Ecto neural progenitor cell (in vitro differentiated cells): ENCODE measurements around the gene RBPJ.
"Not testable (repeated sequence)": the region's sequence is repeated elsewhere in the genome, so short reads cannot be mapped to it uniquely, and the experiment has no call there.

ENCODE experiments used
- DNase-seq: peaks from one replicate; pipeline ENCODE4 v3.0.0-alpha.2; 2018; ENCODE audit warnings: low spot score

RBPJ gene

DNA sequence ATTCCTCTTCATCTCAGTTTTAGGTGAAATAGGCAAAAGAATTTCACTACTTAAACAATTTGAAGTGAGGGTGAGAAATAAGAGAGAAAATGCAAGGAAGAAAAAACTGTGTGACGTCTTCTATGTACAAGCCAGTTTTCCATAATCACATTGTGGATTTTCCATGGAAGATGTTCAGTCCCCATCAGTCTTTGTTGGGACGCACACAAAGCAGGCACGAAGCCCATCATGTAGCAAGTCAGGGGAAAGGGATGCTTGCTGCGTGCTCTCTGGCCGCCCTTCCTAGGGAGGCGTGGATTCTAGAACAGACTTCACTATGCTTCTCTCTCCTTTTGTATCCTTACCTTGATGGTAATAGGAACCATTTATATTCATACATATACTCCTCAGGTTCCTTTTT lies 54.7 kb downstream of the RBPJ start:
- no peak for DNase-seq

DNA sequence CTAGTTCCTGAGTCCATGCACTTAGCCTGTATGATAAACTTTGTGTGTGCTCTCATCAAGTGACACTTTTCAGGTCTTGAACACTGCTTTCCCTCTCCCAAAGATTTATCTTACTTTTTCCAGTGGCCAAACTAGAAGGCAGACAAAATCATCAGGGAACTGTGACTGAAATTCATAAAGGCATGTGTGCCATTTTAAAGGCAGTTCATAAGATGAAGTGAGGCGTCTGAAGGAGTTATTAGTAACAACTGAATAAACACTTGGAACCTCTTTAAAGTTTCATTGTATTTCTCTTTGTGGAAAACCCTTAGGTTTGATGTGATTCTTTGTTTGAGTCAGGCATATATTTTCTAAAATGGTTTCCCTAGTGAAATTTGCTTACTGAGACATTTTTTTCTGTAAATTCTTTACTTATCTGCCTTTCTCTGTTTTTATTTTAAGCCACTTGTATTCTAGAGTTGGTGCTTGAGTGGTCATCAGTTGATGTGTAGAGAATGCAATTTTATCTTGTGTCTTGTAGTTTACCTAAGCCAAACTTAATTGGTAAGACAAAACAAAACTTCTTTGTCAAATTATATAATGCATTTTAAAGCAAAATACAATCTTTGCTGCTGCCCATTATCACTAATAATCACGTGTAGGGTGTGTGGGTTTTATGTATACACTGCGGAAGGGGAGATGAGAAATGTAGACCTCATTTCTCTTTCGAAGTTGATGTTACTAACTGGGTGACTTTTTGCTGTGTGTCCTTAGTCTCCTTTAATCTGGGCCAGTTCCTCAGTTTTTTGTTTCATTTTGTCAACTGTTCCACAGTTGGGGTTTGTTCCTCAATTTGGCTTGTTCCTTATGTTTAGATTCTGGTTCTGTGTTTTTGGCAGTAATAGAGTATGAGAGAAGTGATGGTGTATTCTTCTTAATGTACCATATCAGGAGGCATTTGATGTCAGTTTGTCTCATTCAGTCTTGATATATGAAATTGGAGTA lies 56.8 kb downstream of the RBPJ start:
- no peak for DNase-seq

DNA sequence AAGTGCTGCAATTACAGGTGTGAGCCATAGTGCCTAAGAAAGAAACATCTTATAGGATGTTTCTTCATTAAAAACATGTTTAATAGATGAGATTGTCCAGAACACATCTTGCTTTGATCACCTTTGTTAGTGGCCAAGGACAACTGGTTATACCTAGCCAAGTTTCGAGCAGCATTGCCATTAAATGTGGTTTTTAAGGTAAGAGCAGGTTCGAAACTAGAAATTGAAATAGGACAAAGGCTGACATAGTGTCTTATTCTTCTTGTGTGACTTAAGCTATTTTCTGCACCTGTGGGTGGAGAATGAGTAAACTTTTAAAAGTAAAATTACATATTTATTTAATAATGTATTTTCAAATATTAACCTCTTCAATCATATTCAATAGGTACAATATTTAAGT lies 59.0 kb downstream of the RBPJ start:
- DNase-seq = no peak

DNA sequence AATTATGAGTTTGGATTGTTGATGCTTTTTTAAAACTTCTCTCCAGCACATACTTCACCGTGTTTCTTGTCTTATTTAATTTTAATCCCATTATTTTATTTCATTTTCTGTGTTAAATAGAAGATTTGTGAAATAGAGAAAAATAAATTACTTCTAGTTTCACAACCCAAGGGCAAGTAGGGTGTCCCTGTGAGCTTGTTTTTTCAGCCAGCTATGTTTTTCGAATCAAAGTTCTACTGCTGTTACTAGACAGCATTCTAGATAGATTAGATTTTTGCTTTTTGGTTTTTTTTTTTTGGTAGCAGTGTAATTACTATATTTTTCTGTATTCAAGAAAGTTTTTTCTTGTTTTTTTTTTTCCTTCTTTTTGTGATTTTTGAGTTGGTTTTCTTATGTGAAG lies 59.9 kb downstream of the RBPJ start:
- DNase-seq = no peak

DNA sequence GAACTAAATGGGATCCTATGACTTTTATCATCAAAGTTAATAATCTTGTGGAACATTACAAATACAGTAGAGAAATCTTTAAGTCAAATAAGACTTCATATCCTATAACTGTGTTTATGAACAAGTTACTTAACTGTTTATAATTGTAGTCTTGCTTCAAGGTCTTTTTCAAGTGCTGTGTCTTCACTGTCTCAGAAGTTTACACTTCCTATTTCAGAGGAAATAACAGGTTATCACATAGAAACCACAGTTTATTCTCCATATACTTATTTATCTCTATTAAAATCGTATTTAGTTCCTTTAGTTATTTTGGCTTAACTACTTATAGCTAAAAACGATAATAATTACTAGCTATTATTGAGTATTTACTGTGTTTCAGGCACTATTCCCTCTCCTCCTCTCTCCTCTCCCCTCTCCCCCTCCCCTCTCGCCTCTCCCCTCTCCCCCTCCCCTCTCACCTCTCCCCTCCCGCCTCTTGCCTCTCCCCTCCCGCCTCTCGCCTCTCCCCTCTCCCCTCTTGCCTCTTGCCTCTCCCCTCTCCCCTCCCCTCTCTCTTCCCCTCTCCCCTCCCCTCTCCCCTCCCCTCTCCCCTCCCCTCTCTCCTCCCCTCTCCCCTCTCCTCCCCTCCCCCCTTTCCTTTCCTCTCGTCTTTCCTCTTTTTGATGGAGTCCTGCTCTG lies 63.7 kb downstream of the RBPJ start:
- no peak for DNase-seq

DNA sequence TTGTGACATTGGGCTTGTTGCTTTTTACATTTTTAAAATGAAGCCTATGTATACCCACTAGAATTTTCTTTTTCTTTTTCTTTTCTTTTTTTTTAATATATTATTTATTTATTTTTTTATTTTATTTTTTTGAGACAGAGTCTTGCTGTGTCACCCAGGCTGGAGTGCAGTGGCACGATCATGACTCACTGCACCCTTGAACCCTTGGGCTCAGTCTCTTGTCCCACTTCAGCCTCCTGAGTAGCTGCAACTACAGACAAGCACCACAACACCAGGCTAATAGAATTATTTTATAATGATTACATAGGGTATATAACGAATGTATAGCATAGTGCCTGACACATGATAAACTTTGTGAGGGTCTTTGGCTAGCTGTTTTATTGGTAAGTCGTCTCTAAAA lies 64.9 kb downstream of the RBPJ start:
- DNase-seq = no peak

DNA sequence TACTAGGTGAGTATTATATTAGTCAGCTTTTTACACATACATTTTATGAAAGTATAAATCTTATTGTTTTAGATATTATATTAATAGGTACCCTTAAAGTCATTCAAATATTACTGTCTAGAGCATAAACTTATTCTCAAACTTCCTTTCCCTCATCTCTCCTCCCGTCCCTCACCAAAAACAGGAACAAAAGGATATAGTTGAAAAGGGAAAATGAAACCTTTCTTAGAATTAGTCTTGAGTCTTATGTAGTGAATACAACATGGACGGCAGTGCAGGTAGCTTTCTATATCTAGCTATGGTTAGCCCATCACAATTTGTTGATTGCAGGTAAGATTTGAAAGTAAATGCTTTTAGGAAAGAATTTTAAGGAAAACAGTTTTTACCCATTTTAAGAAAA lies 65.6 kb downstream of the RBPJ start:
- DNase-seq = no peak

DNA sequence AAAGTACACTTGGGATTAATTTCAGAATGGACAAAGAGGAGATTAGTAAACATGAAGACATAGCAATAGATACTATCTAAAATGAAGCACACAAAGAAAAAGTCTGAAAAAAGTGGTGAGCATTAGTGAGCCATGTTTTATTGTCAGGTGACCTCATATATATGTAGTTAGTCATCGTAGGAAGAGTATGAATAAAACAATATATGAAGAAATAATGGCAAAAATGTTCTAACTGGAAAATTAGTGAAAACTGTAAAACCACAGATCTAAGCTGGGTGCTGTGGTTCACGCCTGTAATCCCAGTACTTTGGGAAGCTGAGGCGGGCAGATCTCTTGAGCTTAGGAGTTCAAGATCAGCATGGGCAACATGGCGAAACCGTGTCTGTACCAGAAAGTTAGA lies 67.9 kb downstream of the RBPJ start:
- no peak for DNase-seq

DNA sequence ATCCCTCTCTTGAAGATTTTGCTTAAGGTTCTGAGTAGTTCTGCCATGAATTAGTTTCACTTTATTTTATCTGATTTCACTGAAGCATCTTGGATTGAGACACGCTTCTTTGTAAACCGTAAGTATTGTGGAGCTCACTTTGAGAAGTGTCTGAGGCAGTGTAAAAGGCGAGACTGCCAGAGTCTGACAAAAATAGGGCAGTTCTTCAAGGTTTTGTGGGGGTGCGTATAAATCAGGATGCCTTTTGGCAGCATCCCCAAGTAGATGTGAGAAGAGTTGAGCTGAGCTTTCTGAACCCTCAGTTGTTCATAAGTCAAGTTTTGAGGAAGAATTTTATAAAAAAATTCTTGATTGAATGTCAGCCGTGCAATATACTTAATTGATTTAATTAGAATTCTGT lies 76.3 kb downstream of the RBPJ start:
- no peak for DNase-seq

DNA sequence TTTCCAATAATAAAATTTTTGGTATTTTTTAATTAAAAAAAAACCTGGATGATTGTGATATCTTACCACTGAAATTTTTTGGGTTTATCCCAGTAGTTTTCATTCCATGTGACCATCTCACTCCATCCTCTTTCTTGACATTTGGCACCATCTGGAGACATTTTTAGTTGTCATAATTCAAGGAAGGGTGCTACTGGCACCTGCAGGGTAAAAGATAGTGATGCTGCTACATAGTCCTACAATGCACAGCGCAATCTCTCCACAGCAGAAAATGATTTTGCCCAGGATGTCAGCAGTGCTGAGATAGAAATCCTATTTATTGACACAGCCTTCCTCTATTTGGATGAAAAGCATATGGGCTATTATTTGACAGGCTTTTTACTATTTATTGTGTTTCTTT lies 79.3 kb downstream of the RBPJ start:
- DNase-seq = no peak

DNA sequence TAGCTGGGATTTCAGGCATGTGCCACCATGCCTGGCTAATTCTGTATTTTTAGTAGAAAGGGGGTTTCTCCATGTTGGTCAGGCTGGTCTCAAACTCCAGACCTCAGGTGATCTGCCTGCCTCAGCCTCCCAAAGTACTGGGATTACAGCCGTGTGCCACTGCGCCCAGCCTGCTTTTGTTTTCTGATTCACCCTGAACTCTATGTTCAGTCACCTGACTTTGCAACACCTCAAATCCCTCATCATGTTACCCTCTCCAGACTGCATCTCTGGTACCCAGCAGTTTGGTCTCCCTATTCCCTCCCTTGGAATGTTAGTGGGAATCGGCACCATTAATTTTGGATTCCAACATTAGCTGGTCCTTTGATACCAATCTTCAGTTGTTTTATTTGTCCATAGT lies 81.2 kb downstream of the RBPJ start:
- not testable (repeated sequence) for DNase-seq

DNA sequence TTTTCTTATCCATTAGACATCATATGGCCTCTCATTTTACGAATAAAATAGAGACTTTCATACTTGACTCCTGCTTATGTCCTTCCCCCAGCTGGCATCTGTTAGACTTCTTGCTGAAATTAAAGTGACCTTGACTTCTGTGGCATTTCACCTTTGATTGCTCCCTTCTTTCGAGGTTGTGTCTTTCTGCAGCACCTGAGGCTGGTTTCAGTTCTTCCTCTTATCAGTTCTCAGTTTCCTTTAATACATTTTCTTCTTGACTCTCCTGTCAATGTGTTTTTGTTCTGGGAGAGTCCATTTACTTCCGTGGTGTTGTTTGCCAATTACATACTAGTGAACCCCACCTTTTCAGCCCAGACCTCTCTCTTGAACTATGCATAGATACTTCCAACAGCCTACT lies 81.6 kb downstream of the RBPJ start:
- DNase-seq = no peak

DNA sequence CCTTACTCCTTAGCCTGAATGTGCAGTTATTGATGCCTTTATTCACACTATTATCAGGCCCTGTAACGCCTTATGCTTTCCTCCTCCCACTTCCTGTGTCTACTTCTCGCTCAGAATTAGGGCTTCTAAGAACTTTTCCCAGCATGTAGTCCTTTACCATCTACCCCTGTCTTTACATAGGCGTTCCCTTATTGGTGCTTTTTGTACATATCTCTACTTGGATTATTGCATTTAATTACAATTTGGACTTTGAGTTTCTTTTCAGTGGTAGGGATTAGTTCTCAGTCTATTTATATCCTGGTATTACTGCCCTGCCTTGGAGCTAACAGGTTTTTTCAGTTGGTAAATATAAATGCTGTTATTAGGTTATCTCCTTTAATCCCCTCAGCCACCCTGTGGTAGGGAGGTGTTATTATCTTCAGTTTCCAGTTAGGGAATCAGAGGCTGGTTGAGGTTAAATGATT lies 84.0 kb downstream of the RBPJ start:
- DNase-seq = no peak

DNA sequence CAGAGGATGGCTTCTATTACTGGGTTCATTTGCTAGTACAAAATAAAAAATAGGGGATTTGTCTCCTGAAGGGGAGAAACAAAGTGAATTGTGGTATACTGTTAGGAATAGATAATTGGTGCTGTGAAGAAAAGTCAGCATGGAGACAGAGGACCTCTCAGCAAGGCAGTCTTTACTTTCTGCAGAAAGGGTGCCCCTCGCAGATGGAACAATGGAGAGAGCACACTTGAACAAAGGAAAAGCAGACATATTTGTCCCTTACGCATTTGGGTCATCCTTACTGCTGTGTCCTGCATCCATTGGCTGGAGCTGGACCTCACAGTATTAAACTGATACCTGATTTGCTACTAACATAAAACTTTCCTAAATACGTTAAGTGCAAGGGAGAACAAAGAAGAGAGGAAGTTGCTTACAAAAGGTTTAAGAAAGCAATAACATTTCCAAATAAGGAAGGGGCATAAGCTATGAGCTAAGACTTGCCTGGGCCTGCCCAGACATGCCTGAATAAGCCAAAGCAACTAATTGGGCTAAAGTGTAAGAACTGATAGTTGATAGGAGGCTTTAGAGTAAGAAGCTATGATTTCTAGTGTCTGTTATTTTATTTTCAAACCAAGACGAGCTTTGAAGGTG lies 85.6 kb downstream of the RBPJ start:
- no peak for DNase-seq

DNA sequence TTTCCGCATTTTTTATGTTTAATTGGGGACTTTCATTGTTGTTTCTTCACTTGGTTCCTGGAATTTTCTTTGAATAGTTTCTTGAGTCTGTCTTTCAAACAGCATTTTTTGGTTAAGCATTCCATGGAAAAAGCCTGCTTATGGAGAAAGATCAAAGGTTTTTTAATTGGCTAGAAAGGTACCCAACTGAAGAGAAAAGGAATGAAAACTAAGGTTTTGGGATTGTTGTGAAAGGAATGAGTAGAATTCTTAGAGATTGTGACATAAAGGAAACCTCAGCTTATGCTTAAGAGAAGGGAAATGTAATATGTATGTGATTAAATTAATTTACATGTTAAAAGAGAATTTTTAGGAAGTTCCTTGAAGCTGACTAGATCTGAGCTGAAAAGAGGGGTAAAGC lies 86.7 kb downstream of the RBPJ start:
- no peak for DNase-seq

DNA sequence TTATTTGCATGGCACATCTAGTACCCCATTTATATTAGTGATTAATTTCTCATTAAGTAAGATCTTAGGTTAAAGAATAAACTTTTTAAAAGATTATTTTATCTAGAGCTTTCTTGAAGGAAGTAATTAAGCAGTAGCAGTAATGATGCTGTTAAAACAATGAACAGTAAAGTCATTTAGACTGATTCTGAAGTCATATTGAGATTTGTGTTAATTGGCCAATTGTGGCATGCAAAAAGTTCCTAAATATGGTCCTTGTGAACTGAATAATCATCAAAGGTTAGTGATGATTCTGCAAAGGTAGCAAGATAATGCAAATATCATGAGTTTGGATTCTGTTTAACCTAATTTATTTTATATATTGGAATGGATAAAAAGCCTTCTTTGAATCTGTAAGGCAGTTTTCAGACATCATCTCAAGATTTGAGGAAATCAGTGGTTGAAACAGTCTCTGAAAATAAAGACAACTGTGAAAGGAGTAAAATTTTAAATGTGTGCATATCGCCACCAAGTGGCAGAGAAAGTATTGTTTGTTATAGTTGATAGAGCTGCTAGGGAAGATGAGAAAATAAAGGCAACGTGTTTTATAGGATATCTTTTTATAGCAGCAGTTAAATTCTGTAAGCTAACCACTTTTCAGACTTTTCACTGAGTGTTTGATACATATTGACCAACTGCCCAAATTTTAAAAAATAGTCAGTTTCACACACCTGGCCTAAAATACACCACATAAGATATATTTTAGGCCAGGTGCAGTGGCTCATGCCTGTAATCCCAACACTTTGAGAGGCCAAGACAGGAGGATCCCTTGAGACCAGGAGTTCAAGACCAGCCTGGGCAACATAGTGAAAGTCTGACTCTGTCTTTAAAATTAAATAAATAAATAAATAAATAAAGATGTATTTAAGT lies 89.8 kb downstream of the RBPJ start:
- DNase-seq = no peak

DNA sequence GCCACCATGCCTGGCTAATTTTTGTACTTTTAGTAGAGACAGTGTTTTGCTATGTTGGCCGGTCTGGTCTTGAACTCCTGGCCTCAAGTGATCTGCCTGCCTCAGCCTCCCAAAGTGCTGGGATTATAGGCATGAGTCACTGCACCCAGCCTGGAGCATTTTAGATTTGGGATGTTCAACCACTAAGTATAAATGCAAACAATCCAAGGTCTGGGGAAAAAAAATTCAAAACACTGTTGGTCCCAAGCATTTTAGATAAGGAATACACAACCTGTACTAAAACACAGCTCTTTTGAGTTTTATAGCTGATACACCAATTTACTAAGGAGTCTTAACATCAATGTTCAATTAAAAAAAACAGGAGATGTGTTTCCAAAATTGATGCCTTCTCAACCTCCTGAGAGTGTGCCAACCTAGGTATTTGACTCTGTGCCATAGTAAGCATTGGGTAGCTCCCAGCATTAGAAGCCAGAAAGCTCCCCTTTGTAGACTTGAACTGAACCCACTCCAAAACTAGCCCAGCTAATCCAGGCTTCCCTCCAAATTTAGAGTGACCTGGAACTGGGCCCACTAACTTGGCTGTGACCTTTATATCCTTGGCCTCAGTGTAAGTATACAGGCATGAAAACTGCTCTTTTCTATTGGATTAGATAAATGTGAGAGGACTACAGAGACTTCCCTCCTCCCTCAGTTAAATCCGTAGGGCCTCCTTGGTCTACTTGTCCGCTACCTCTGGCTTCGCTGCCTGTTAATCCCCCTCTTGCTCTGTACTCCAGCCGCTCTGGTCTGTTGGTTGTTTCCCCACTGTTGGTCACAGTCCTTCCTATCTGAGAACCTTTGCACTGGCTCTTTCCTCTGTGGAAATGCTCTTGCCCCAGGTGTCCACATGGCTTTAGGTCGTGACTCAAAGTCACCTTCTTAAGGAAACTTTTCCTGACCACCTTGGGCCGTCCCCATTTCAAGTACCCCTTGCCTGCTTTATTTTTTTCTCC lies 91.9 kb downstream of the RBPJ start:
- no peak for DNase-seq

DNA sequence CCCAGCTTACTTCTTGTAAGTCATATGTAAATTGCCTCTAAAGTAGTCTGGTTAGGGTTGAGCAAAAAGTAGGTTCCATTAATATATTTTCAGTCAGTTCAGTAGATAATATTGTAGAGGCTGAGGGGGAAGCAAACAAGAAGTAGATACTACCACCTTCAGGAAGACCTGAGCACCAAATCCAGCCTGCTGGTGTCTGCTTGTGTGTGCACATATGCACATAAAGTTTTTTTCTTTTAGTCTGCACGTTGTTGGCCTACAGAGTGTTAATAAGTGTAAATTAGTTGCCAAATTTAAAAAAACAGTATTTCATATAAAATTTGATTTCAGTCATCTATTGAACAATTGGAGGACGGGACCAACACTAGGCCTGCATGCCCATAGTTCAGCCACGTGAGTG lies 92.8 kb downstream of the RBPJ start:
- DNase-seq = no peak

DNA sequence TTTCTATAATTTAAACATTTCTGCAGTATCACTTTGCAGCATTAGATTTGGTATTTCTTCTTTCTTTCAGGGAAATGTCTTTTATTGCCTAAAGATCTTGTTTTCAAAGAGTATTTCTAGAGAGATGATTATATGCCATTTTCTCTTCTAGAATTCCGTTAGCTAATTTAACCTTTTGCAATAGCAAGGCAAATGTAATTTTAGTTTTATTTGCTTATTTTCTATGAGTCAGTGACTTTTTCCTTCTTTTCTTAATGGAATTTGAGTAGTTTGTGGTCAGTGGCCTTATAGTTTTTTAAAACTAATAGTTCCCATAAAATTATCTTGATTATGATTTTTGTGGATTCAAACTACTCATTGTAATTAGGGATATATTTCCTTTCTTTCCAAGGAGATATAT lies 97.3 kb downstream of the RBPJ start:
- DNase-seq = no peak

DNA sequence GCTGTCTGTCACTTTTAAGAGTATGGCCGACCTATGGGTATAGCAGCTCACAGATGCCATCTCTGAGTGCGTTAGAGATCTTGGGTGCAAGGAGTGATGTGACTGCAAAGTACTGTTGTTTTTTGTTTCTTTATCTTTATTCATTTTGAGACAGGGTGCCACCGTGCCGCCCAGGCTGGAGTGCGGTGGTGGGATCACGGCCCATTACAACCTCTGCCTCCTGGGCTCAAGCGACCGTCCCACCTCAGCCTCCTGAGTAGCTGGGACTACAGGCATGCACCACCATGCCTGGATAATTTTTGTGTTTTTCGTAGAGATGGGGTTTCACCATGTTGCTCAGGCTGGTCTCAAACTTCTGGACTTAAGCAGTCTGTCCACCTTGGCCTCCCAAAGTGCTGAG lies 98.0 kb downstream of the RBPJ start:
- no peak for DNase-seq

DNA sequence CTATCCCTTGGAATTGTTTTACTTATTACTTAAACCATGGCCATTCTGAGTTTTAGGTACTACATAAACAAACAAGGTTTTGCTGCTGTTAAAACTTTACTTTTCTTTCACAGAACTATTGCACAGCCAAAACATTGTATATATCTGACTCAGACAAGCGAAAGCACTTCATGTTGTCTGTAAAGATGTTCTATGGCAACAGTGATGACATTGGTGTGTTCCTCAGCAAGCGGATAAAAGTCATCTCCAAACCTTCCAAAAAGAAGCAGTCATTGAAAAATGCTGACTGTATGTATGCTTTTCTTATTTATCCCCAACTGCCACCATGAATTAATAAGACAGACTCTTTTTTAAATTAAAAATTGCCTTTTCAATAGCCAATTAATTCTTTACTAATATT lies 99.6 kb downstream of the RBPJ start:
- no peak for DNase-seq
